IPS-NIHi11 (cell line): ENCODE measurements around the gene WWP2.
"Not testable (repeated sequence)": the region's sequence is repeated elsewhere in the genome, so short reads cannot be mapped to it uniquely, and the experiment has no call there.

Experiments used
- DNase-seq: peaks from one replicate; pipeline ENCODE4 v3.0.0; 2012; ENCODE audit warnings: mixed read lengths, low spot score

WWP2 gene

DNA sequence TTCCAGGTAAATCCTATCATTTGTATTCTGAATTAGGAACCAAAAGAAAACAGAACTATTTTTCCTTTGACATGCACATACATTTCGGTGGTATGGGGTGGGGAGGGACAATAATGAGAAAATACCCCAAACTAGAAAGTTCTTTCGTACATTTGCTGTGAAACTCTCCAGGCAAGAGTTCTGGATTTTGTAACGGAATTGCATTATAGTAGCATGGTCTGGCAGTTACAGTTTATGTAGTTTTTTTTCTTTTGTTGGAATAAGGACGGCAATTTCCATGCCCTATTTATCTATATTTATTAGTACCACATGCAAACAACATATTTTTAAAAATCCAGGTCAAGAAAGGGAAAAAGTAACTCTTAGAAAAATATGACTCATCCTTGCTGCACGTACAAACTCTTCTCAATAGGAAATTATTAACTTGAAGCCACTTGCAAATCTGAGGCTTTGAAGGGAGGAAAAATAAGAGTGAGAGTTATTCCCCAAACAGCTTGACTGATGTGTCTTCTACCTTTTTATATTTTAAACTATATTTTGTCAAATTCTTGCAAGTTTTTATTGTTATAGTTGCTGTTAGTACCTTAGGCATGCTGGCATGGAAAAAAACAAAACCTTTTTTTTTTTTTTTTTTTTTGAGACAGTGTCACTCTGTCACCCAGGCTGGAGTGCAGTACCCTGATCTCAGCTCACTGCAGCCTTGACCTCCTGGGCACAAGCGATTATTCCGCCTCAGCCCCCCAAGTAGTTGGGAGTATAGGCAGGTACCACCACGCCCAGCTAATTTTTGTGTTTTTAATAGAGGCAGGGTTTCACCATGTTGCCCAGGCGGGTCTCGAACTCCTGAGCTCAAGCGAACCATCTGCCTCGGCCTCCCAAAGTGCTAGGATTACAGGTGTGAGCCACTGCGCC is 69.3 kb downstream of the WWP2 start:
- no peak for DNase-seq

DNA sequence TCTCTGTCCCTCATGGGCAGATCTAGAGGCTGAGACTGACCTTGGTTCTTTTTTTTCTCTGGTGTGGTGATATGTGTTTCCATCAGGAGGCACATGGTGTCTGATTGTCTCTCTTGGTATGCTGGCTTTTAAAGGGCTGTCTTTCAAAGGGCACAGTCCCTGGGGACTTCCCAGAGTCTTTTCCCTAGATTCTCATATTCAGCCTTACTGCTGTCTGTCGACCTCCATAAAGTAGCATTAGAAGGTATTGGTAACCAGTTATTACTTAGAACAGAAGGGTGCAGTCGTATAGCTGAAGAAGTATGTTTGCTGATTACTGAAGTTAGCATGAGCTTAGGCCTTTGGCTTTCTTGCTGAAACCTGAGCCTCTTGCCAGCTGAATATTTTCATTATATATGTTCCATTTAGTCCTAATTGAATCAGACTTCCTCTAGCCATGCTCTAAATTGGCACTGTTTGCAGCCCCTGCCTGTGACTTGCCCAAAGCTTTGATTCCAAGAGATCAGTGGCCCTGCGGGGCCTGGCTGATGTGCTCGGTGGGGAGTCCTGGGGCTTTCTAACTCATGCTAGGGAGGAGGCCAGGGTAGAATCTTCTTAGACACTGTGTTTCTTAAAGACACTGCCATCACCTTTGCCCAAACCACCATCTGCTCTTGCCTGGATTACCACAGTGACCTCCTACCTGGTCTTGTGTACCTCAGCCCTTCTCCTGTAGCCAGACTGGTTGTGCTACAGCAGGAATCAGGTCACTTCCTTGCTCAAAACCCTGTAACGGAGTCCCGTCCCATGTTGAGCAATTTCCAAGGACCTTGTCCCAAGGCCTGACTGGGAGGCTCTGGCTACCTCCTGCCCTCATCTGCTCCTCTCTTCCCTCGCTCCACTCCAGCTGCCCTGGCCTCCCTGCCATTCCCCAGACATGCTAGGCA is 71.5 kb downstream of the WWP2 start:
- no peak for DNase-seq

DNA sequence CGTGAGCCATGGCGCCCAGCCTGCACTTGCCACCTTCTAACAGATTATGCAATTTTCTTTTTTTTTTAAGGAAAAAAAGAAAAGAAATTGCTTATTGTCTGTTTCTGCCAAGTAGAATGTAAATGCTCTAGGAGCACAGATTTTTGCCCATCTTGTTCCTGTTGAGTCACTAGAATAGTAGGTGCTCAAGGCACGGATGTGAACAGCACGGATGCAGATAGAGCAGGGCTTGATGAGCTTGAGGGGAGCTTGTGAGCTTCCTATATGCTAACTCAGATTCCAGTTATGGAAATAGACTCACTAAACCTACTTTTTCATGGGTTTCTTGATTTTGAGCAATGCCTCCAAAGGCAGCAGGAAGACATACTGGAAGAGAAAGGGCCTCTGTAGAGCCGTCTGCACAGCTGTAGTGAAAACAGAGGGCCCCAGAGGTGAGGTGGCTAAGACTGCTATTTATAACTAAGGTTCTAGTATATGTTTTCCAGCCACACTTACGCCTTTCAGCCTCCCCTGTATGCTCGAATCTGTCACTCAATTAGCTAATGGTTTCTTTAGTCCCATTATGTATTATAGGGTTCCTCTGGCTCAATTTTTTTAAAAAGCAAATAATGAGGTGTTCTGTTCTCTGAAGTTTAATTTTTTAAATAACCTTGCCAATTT is 72.8 kb downstream of the WWP2 start:
- no peak for DNase-seq

DNA sequence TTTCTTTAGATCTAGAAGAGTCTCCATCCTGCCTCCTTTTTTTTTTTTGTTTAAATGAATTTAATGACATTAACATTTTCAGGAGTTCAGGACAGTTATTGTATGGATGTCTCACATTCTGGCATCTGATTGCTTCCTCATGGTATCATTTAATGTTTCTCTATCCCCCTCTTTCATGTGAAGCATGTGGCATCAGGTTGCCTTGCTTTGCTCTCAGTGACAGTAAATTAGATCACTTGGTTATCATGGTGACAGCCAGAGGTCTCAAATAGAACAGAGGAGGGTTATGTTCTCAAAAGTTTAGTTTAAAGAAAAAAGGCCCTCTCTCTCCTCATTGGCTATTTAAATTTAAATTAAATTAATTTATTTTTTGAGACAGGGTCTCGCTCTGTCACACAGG is 74.1 kb downstream of the WWP2 start:
- DNase-seq = no peak

DNA sequence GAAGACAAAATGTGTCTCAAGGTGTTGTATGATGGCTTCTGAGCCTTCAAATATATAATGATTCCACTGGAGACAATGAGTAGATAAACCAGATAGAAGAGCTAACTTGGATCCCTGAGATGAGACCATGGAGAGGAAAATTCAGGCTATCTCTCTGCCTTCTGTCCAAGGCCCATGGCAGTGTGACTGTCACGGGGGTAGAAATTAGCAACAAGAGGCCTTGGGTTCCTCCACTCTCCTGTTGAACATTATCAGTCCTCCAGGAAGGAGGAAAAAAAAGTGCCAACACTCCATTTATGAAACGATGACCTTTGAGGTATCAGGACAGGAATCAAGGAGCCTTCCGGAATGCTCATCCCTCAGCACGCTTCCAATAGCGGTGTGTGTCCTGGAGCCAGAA is 75.2 kb downstream of the WWP2 start:
- DNase-seq = no peak

DNA sequence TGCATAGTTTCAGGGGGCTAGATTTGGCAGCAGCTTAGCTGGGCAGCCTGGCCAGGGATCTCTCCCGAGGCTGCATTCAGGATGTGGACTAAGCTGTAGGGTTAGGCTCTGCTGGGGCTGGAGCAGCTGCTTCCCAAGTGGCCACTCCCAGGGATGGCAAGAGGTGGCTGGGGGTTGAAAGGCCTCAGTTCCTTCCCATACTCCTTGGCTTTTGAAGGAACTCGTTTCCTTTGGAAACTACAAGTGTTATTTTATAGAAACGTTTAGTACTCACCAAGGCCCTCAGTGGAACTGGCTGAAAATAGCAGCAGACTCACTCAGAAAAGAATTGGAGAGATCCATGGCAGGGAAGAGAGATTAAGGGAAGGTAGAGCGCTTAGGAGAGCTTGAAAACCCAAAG is 76.4 kb downstream of the WWP2 start:
- DNase-seq = no peak

DNA sequence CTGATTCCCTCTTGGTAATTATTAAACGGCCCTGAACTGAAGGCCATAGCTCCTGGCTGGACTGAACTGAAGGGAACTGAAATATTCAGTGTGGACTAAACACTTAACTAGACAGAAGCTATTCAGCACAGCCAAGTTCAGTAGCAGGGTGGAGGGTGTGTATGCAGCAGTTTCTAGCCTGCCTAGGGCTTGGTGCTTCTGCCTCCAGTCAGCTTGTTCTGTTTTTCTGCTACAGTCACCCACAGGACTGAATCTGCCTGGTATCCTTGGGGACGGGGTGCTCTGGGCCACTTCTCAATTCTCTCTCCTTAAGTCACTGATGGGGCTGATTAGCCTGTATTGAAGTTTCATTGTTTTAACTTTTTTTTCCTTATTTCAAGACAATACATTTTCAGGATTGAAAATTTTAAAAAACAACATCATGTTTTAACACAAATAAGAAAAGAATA is 77.1 kb downstream of the WWP2 start:
- DNase-seq = no peak

DNA sequence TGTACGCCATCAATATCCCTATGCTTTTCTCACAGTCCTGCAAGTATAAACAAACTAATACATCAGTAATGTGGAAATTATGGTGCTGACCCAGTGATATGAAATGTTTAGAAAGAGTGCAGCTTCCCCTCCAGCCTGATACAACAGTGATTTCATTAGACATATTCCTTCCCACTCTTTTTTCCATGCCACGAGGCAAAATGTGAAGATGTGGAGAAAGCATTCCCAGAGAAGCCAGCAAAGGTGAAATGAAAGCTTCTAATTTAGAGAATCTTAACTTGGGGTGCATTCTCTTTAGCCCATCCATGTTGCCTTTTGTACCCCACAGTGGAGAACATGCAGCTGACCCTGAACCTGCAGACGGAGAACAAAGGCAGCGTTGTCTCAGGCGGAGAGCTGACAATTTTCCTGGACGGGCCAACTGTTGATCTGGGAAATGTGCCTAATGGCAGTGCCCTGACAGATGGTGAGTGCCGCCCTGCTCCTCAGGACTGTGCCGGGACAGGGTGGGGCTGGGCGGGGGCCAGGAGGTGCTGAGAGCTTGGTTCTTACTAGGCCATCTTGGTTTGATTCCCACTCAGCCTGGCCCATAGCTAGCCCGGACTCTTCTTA is 77.8 kb downstream of the WWP2 start:
- no peak for DNase-seq

DNA sequence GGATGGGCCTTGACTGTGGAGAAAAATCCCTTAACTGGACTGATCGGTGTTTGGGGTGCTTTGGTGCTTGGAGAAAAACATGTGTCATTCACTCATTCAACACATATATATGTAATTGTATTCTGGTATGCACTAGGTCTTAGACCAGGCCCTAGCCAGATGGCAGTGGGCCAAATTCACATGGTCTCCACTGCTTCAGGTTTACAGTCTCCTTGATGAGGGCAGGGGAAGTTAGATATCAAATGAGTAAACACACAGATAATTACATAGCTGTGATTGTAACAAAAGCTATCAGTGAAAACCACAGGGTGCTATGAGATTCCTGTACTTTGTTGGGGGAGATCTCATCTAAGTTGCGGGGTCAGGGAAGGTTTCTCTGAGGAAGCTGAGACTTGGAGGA is 78.8 kb downstream of the WWP2 start:
- DNase-seq = no peak

DNA sequence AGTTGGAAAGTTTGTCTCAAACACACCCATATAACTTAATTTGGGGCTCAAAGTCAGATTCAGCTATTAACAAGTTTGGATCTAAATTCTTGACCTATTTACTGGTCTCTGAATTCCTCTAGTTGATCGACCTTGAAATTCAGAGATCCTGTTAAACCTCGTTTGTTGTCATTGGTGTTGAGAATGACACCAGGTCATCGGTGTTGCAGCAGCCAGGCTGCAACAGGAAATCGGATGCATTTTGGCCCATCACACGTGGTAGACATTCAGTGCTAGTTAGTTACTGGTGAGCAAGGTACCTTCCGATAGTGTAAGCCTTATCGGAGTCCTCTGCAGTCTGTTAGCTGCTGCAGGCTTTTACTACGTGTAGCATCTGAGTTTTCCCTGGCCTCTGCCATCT is 82.3 kb downstream of the WWP2 start:
- DNase-seq = no peak

DNA sequence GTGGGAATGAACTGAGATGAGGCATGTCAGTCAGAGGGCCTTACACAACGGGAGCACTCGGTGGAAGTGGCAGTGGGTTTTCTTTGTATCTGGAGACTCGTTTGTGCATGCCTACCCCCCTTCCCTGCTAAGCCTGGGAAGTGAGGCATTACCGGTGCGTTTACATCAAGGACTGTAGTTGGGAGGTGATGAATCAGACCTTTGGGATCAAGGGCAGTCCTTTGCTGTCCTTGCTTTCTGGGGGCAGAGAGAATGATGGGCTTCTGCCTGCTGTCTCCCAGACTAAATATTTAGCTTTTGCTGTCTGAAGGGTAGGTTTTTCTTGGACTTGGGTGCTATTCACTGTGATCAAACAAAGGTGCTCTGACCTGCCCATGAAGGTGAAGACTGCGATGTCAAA is 83.0 kb downstream of the WWP2 start:
- DNase-seq = no peak

DNA sequence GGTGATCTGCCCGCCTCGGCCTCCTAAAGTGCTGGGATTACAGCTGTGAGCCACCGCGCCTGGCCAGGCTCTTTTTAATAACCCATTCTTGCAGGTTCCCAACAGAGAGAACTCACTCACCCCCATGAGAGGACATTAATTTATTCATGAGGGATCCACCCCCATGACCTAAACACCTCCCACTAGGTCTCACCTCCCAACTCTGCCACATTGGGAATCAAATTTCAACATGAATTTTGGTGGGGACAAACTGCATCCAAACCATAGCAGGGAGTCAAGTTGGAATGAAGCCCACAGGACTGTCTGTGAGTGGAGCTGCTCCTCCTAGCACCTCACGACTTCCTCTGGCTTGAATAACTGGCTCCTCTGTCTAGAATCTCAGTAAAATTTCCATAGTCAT is 85.5 kb downstream of the WWP2 start:
- DNase-seq = no peak

DNA sequence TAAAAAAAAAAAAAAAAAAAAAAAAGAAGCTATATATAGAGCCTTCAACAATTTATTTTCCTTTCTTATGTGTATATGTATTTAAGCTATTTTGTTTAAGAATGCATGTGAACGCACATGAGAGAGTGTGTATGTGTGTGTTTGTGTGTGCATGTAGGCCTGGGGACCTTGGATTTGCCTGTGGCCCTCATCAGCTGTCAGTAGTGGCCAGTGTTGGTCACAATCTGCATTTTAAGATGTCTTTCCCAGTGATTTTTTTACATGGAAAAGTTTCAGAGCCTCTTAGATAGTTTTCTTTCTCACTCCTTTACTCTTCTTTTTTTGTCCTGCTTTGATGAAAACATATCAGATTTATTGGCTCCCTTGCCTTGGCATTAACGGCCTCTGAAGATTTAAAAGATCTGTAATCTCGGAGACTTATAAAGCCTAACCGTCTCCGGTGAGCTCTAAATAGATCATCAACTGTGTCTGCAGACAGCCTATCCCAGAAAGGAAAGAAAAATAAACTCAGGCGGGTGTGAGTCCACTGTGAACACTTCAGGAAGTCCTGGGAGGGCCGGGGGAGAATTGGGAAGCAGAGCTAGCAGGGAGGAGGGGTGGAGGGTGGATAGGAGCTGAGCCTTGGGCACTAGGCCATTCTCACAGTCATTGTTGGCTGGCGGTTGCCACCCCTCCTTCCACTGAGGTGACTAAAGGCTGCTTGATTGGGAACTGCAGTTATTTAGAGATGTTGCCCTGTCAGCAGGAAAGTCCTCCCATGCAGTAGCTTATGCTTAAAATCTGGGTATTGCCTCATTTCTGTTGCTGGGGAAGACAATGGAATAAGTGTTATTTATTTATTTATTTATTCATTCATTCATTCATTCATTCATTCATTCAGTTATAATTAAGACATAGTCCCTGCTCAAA is 86.8 kb downstream of the WWP2 start:
- no peak for DNase-seq

DNA sequence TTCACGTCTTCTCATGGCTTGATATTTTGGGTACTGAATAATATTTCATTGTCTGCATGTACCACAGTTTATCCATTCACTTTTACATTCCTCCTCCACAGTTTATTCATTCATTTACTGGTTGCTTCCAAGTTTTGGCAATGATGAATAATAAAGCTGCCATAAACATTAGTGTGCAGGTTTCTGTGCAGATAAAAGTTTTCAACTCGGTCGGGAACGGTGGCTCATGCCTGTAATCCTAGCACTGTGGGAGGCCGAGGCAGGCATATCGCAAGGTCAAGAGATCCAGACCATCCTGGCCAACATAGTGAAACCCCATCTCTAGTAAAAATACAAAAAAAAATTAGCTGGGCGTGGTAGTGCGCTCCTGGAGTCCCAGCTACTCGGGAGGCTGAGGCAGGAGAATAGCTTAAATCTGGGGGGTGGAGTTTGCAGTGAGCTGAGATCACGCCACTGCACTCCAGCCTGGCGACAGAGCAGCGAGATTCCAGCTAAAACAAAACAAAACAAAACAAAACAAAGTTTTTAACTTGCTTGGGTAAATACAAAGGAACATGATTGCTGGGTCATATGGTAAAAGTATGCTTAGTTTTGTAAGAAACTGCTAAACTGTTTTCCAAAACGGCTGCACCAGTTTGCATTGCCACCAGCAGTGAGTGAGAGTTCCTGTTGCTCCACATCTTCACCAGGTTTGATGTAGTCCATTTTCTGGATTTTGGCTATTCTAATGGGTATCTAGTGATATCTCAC is 89.5 kb downstream of the WWP2 start:
- DNase-seq = no peak

DNA sequence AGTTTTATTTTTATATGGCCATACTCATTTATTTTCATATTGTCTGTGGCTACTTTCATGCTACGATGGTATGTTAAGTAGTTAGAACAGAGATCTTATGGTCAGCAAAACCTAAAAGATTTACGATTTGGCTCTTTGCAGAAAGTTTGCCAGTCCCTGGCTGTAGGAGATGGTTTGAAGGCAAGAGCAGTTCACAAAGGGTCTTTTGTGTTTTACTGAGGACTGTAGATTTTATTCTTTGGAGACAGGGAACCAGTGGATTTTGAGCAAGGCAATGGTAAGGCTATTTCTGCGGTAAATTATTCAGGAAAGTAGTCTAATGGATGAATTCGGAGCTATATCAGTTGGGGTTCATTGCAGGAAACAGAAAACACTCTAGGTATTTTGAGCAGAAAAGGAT is 90.7 kb downstream of the WWP2 start:
- no peak for DNase-seq

DNA sequence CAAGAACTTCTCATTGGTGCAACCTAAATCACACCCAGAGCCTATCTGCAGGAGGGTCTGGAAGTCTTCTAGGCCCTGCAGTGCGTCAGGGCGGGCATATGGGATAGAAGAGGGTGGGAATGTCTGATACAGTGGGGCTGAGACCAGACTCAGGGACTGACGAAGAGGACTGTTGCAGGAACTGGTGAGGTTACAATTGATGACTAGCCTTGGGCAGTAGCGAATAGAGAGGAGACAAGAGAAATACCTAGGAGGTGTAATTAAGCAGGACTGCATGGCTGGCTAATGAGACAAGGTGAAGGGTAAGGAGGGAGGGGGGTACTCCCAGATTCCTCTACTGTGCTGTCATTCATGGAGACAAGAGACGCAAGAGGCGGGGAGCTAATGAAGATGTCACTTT is 91.3 kb downstream of the WWP2 start:
- no peak for DNase-seq

DNA sequence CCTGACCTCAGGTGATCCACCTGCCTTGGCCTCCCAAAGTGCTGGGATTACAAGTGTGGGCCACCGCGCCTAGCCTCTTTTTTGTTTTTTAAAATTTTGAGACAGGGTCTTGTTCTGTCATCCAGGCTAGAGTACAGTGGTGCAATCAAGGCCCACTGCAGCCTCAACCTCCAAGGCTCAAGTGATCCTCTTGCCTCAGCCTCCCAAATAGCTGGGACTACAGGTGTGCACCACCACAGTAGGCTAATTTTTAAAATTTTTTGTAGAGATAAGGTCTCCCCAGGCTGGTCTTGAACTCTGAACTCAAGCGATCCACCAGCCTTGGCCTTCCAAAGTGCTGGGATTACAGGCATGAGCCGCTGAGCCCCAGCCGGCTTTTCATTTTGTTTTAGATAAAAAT is 92.6 kb downstream of the WWP2 start:
- not testable (repeated sequence) for DNase-seq

DNA sequence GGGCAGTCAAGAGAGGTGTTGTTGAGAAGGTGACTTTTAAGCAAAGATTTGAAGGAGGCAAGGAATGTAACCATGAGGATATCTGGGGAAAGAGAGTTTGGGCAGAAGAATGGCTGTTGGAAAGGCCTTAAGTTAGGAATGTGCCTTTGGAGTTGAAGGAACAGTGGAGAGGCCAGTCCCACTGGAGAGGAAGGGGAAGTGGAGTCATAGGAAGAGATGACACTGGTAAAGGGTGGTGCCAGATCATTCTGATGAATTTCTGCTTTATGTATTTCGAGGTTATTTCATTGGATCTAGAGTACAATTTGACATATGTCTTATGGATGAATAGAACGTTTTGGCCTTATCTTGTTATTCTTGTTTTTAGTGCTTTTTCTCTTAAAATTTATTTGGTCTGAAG is 93.5 kb downstream of the WWP2 start:
- DNase-seq = no peak

DNA sequence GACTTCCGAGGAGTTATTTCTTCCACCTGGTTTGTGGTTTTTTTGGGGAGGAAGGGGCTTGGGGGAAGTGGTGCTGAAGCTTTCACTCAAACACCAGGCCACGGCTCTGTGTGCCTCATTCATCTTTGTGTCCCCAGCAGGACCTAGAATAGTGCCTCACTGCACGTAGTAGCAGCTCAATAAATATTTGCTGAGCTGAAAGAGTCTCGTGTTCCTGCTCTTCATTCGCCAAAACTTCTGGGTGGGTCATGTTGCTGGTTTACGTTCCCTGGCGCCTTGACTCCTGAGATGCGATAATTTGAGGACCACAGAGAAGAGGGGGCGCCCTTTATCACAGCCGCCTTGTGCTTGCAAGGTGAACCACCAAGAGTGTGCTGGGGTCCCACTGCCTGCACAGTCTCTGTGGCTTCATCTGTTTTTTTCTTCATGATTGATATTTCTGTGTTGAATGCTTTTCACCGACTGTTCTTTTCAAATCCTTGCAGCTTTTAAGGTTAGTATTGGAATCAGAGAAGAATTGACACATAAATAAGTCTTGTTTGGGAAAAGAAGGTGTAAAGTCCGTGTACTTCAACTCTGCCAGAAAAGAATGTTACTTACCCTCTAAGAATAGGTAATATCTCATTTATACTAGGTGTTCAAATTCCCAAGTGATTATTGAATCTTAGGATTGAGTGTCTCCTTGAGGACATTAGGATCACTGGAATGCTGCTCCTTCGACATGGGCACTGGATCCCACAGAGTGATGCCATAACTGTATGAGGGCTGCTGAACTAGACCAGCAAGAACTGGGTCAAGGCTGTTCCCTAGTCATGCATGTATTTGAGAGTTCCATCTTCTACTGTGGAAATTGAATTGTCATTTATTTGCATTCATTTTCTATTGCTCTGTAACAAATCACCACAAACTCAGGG is 96.3 kb downstream of the WWP2 start:
- no peak for DNase-seq
